Measurements from ENCODE around the gene NT5C3B. TPM values are rescaled to one million over a fixed set of nuclear protein-coding genes. Genes with fewer than 3 reads are reported as not detected.

NT5C3B gene
- total and polyA plus RNA-seq, 8 donors = 30.6 to 101 (median 88.6) TPM

DNA sequence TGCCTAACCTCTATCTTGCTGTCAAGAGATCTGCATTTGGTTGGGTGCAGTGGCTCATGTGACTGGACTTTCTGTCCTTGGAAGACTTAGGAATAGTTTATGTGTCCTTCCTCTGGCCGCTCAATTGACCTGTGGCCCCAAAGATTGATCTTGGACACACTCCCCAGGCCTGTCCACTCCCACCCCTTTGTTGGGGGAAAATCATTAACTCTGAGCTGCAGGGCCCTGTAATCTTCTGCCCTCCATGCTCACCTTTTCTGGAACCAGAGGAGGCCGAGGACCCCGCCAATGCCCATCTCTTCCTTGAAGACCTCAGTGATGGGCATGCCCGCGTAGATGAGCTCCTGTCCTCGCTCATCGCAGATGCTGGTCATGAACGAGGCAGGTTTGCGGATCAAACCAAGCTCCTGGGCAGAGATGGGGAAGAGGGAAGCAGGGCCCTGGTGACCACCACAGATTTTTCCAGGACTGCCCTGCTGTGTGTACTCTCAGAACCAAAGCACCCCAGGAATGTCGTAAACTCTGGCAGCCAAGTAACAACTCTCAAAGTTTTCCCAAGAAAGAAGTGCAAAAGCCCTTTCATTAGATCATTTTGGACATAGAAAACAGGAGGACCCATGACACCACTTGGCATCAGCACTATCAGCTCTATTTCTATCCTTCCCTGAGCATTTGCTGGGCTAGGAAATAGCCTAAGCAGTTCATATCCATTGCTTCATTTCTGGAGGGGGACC is 37.7 kb upstream of the NT5C3B start:
- TF ChIP-seq, protein P1, sequence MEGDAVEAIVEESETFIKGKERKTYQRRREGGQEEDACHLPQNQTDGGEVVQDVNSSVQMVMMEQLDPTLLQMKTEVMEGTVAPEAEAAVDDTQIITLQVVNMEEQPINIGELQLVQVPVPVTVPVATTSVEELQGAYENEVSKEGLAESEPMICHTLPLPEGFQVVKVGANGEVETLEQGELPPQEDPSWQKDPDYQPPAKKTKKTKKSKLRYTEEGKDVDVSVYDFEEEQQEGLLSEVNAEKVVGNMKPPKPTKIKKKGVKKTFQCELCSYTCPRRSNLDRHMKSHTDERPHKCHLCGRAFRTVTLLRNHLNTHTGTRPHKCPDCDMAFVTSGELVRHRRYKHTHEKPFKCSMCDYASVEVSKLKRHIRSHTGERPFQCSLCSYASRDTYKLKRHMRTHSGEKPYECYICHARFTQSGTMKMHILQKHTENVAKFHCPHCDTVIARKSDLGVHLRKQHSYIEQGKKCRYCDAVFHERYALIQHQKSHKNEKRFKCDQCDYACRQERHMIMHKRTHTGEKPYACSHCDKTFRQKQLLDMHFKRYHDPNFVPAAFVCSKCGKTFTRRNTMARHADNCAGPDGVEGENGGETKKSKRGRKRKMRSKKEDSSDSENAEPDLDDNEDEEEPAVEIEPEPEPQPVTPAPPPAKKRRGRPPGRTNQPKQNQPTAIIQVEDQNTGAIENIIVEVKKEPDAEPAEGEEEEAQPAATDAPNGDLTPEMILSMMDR (IDR thresholded peaks at IDR 0.05) = no peak
- H3K36me3 ChIP-seq = peaks cover 0 to 89% of the 10 kb centered on the region in 2 donors
- no peaks in the 10 kb centered on the region for H3K4me1 ChIP-seq
- no peaks in the 10 kb centered on the region for H3K27me3 ChIP-seq
- no peak overlapping the region for H3K27ac ChIP-seq
- DNase-seq = no peak
- no peaks in the 10 kb centered on the region for H3K9me3 ChIP-seq
- no peak overlapping the region for H3K4me3 ChIP-seq
- ATAC-seq = no peak
- intact Hi-C loops (cut with DNase I) = no loop called here

DNA sequence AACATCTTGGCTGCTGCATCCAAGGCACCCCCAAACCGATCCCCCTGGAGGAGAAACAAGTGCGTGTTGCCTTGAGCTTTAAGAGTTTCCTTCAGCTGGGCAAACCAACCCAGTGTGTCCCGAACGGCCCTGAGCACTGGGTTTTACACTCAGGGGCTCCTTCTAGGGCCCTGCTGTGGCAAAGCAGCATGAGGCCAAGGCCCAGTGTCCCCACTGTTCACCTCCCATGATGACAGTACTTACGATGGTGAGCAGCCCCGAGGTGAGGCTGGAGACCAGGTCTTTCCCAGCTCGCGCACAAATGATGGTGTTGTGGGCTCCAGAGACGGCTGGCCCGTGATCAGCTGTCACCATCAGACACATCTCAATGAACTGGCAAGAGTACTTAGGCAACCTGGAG is 35.8 kb upstream of the NT5C3B start:
- DNase-seq = no peak
- no peaks in the 10 kb centered on the region for H3K27me3 ChIP-seq
- peaks cover 0 to 89% of the 10 kb centered on the region in 2 donors for H3K36me3 ChIP-seq
- H3K27ac ChIP-seq = no peak overlapping the region
- ATAC-seq = no peak
- TF ChIP-seq, protein P1 (IDR thresholded peaks at IDR 0.05) = no peak
- no peaks in the 10 kb centered on the region for H3K9me3 ChIP-seq
- no peaks in the 10 kb centered on the region for H3K4me1 ChIP-seq
- H3K4me3 ChIP-seq = no peak overlapping the region
- intact Hi-C loops (cut with DNase I) = no loop called here

DNA sequence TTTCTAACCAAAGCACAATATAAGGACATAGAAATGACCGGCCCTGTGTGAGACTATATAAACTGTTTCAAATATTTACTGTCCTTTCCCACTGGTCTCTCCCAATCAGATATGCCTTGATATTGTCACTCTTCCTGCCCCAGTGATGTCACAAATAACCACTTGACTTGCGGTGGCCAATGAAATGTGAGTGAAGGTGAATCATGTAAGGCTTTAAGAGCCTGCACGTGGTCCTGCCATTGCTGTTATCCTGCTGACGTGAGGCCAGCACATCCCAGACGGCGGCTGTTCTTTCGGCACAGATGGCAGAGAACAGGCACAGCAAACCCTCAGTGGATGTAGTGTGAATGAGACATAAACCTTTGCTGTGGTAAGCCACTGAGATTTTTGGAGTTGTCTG is 34.6 kb upstream of the NT5C3B start:
- peaks cover 0 to 4% of the 10 kb centered on the region in 2 donors for H3K4me1 ChIP-seq
- no peak overlapping the region for H3K27ac ChIP-seq
- H3K4me3 ChIP-seq = no peak overlapping the region
- intact Hi-C loops (cut with DNase I) = no loop called here
- no peaks in the 10 kb centered on the region for H3K9me3 ChIP-seq
- ATAC-seq = no peak
- H3K36me3 ChIP-seq = peaks cover 0 to 88% of the 10 kb centered on the region in 2 donors
- DNase-seq = no peak
- TF ChIP-seq, protein P1 (IDR thresholded peaks at IDR 0.05) = no peak
- H3K27me3 ChIP-seq = no peaks in the 10 kb centered on the region

DNA sequence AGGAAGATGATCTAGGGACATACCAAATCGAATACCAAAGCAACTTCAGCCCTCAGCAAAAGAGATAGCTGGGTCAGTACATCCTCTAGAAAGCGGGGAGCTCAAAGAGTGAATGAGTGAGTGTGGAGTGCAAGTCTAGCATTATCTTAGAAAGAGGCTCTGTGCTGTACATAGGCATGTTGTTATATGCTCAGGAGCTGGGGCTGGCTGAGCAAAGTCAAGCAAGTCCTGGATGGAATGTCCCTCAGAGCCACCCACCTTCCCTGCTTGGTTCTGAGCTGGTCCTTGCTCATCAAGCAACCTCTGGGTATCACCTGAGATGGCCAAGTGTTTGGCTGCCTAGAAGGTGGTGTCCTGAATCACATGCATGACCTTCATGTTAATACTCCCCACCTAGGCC is 34.1 kb upstream of the NT5C3B start:
- no peak for ATAC-seq
- Histone ChIP-seq H3K4me1 (peaks cover 0 to 6% of the 10 kb centered on the region in 2 donors), H3K27ac (no peak overlapping the region), H3K27me3 (no peaks in the 10 kb centered on the region), H3K36me3 (peaks cover 0 to 86% of the 10 kb centered on the region in 2 donors), H3K9me3 (no peaks in the 10 kb centered on the region), H3K4me3 (no peak overlapping the region)
- intact Hi-C loops (cut with DNase I) = no loop called here
- DNase-seq = no peak
- TF ChIP-seq, protein P1 (IDR thresholded peaks at IDR 0.05) = no peak

DNA sequence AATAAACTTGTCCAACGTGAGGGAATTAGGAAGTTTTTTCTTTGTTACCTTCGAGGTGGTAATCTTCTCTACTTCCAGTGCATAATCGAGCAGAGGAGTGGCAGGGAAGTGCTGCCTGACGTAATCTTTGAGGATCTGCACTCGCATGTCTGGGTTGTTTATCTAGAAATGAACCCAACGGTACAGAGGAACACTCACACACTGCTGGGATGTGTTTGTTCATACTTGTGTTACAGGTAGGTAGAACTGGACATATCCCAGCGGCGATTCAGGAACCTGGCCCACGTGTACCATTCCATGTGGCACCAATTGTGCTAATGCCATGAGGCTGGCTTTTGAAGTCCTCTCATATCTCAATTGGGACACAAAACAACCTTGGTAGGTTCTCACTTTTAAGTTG is 33.4 kb upstream of the NT5C3B start:
- TF ChIP-seq, protein P1 (IDR thresholded peaks at IDR 0.05) = no peak
- H3K27ac ChIP-seq = no peak overlapping the region
- peaks cover 0 to 80% of the 10 kb centered on the region in 2 donors for H3K36me3 ChIP-seq

More for the DNA sequence above, 33.4 kb upstream of the NT5C3B start:
- Histone ChIP-seq H3K27me3 (no peaks in the 10 kb centered on the region), H3K9me3 (no peaks in the 10 kb centered on the region), H3K4me1 (peaks cover 0 to 8% of the 10 kb centered on the region in 2 donors), H3K4me3 (no peak overlapping the region)
- ATAC-seq = peak; percentile 54
- intact Hi-C loops (cut with DNase I) = no loop called here
- DNase-seq = peak in 1 of 4 donors; percentile 39

Data from left lung (tissue), 10 donors.